KOPT-K1 (cell line): ENCODE results near the gene ZNF385B.

Experiments
- H3K27ac ChIP-seq: fragments of 200-600 bp; sonication (generic); 2 replicates; pipeline ENCODE4 v1.5.1; 2016; ENCODE audit warnings: antibody characterized with exemption, mild to moderate bottlenecking, low read depth, low read length; ENCODE audit not compliant: poor library complexity, severe bottlenecking
- H3K36me3 ChIP-seq: fragments of 200-600 bp; sonication (generic); 2 replicates; pipeline ENCODE4 v1.5.1; 2017; ENCODE audit warnings: antibody characterized with exemption, mild to moderate bottlenecking, low read length, moderate library complexity; ENCODE audit not compliant: insufficient read depth
- H3K9me3 ChIP-seq: fragments of 200-600 bp; sonication (generic); 2 replicates; pipeline ENCODE4 v1.5.1; 2017; ENCODE audit warnings: antibody characterized with exemption, low read length, mild to moderate bottlenecking; ENCODE audit not compliant: insufficient read depth, poor library complexity, severe bottlenecking

Gene ZNF385B

DNA sequence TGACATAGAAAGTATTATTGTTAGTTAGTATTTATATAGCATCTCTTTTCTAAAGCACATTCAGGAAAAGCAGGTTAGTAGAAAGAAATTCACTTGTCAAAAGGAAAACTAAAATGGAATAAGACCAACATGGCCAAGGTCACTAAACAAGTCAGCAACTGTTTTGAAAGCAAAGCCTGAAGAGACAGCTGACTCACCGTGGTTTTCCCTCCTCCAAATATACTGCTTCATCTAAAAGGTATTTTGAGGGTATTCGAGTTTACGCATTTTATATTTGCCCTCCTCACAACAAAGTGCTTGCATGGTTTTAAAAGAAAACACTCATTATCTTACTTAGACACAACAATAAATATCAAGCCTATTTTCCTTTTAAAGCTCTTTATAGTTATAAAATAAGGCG is 24.0 kb downstream of the ZNF385B start:
- no peak overlapping the region for H3K27ac ChIP-seq
- H3K36me3 ChIP-seq: no peaks in the 10 kb centered on the region
- no peaks in the 10 kb centered on the region for H3K9me3 ChIP-seq

GRCh38 chr2:179830043-179830787 is 31.2 kb downstream of the ZNF385B start:
- H3K9me3 ChIP-seq: no peaks in the 10 kb centered on the region
- H3K36me3 ChIP-seq: no peaks in the 10 kb centered on the region
- no peak overlapping the region for H3K27ac ChIP-seq

GRCh38 chr2:179826297-179826696 is 35.1 kb downstream of the ZNF385B start:
- no peaks in the 10 kb centered on the region for H3K36me3 ChIP-seq
- no peaks in the 10 kb centered on the region for H3K9me3 ChIP-seq
- no peak overlapping the region for H3K27ac ChIP-seq

- H3K36me3 ChIP-seq: no peaks in the 10 kb centered on the region
- no peak overlapping the region for H3K27ac ChIP-seq
- no peaks in the 10 kb centered on the region for H3K9me3 ChIP-seq
Measured at GRCh38 chr2:179825494-179825893, 35.9 kb downstream of the ZNF385B start.

DNA sequence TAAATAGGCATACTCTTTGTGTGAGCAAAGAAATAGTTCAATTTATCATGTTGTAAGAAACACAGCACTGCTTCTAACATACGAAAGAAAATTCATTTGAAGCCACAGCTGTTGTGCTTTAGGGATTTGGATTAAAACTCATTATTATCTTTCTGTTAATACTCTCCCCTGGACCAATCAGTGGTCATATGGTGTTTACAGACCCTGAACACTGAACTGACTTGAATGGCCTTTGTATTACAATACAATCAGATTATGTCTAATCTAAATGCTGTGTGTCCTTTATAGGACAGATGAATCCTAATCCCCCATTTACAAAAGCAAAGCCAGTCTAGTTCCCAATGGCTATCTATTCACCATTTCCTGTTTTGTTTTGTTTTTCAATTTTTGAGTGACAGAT is 36.5 kb downstream of the ZNF385B start:
- Histone ChIP-seq H3K9me3 (no peaks in the 10 kb centered on the region), H3K27ac (no peak overlapping the region)

GRCh38 chr2:179822540-179822939 is 38.9 kb downstream of the ZNF385B start:
- H3K27ac ChIP-seq: no peak overlapping the region
- H3K36me3 ChIP-seq: no peaks in the 10 kb centered on the region
- no peaks in the 10 kb centered on the region for H3K9me3 ChIP-seq

More for the DNA sequence above, 36.5 kb downstream of the ZNF385B start:
- H3K36me3 ChIP-seq: no peaks in the 10 kb centered on the region

GRCh38 chr2:179818546-179818945 is 42.9 kb downstream of the ZNF385B start:
- no peaks in the 10 kb centered on the region for H3K9me3 ChIP-seq
- no peak overlapping the region for H3K27ac ChIP-seq
- H3K36me3 ChIP-seq: no peaks in the 10 kb centered on the region

- no peak overlapping the region for H3K27ac ChIP-seq
- H3K36me3 ChIP-seq: no peaks in the 10 kb centered on the region
- H3K9me3 ChIP-seq: no peaks in the 10 kb centered on the region
Measured at GRCh38 chr2:179817181-179817841, 44.1 kb downstream of the ZNF385B start.

DNA sequence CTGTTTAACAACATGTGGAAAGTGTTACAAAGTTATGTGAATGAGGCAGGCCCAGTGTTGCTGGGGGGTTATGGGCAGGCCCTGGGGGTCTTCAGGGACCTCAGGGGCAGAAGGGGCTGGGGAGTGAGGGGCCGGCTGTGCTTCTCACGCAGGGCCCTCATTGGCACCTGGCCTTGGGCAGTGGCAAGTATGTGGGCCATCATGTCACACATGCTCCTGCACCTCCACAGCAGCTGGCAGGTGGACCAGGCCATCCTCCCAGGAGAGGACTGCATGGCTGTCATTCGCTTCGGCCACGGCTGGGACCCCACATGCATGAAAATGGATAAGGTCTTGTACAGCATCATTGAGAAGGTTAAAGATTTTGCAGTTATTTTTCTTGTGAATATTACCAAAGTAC is 47.4 kb downstream of the ZNF385B start:
- Histone ChIP-seq H3K36me3 (no peaks in the 10 kb centered on the region), H3K27ac (no peak overlapping the region), H3K9me3 (no peaks in the 10 kb centered on the region)

DNA sequence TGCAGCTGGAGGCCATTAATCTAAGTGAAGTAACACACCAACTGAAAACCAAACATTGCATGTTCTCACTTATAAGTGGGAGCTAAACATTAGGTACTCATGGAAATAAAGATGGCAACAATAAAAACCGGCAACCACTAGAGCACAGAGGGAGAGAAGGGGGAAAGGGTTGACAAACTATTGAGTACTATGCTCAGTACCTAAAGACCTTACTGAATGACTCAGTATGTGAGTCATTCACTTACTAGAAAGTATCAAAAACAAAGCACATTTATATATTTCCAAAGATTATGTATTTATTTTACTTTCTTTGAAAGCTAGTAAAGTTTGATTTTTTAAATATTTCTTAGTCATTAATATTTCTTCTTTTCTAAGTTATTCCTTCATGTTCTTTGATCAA is 48.9 kb downstream of the ZNF385B start:
- no peak overlapping the region for H3K27ac ChIP-seq

GRCh38 chr2:179811042-179811441 is 50.4 kb downstream of the ZNF385B start:
- H3K36me3 ChIP-seq: no peaks in the 10 kb centered on the region
- H3K27ac ChIP-seq: no peak overlapping the region
- no peaks in the 10 kb centered on the region for H3K9me3 ChIP-seq

More for the DNA sequence above, 48.9 kb downstream of the ZNF385B start:
- Histone ChIP-seq H3K9me3 (no peaks in the 10 kb centered on the region), H3K36me3 (no peaks in the 10 kb centered on the region)

DNA sequence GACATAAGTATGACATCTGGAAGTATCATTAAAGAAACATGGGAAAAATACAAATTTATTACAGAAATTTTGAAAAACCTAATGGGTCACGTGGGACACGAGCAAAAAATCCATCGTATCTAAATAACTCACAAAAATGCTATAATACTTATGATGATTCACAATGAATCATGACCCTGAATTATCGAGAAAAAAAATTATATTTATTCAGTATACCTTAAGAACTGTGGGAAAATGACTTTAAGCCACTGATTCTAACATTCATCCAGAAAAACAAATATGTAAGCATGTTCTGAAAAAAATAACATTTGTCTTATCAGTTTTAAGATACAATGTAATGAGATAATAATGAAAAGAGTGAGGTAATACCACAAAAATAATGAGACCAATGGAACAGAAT is 51.8 kb downstream of the ZNF385B start:
- Histone ChIP-seq H3K36me3 (no peaks in the 10 kb centered on the region), H3K27ac (no peak overlapping the region), H3K9me3 (no peaks in the 10 kb centered on the region)

- H3K9me3 ChIP-seq: no peaks in the 10 kb centered on the region
- H3K27ac ChIP-seq: no peak overlapping the region
- H3K36me3 ChIP-seq: no peaks in the 10 kb centered on the region
Measured at GRCh38 chr2:179805001-179805400, 56.4 kb downstream of the ZNF385B start.

GRCh38 chr2:179804206-179804605 is 57.2 kb downstream of the ZNF385B start:
- Histone ChIP-seq H3K9me3 (no peaks in the 10 kb centered on the region), H3K36me3 (no peaks in the 10 kb centered on the region), H3K27ac (no peak overlapping the region)

GRCh38 chr2:179802051-179802882 is 59.1 kb downstream of the ZNF385B start:
- Histone ChIP-seq H3K36me3 (no peaks in the 10 kb centered on the region), H3K27ac (no peak overlapping the region), H3K9me3 (no peaks in the 10 kb centered on the region)
